ENCODE results near the gene SEMA5A. TPM values are rescaled to one million over a fixed set of nuclear protein-coding genes. Genes with fewer than 3 reads are reported as not detected.

SEMA5A gene
- polyA plus RNA-seq, 3 donors: not detected

- H3K27me3 ChIP-seq (ENCODE audit: control insufficient read depth in 2 of 2, insufficient read depth in 2 of 2, low read length in 2 of 2): no peaks in the 10 kb centered on the region
- H3K4me3 ChIP-seq (replicated peaks in 1 of 3; ENCODE audit: low read depth in 2 of 3, low read length in 3 of 3): no peak overlapping the region
- no peaks in the 10 kb centered on the region for H4K20me1 ChIP-seq (ENCODE audit: insufficient read depth, low read length)
- H3K9ac ChIP-seq (ENCODE audit: insufficient read depth, low read length, poor library complexity, severe bottlenecking): no peak overlapping the region
- intact Hi-C loops (cut with micrococcal nuclease): no loop called here
- no peaks in the 10 kb centered on the region for H3K79me2 ChIP-seq (ENCODE audit: insufficient read depth, low read length)
- H3K9me3 ChIP-seq (replicated peaks in 1 of 2; ENCODE audit: control insufficient read depth in 1 of 2, insufficient read depth in 1 of 2, low read length in 2 of 2): no peaks in the 10 kb centered on the region
- TF ChIP-seq CTCF (IDR thresholded peaks at IDR 0.05): no peak
- H3K27ac Mint-ChIP-seq: no peak overlapping the region
- DNase-seq: no peak
- H3K36me3 Mint-ChIP-seq: no peaks in the 10 kb centered on the region
- H3K27ac ChIP-seq (ENCODE audit: low read depth in 1 of 2, low read length in 2 of 2): no peak overlapping the region
- H3K27me3 Mint-ChIP-seq (ENCODE audit: low read depth in 3 of 3): peaks cover 0 to 2% (median 1%) of the 10 kb centered on the region in 3 donors
- H3K4me1 Mint-ChIP-seq: no peaks in the 10 kb centered on the region
- WGBS (ENCODE audit: insufficient coverage): 95% methylated on average over 6 of the region's 8 CpGs
- H3K9me3 Mint-ChIP-seq: peaks cover 0 to 16% (median 2%) of the 10 kb centered on the region in 7 donors
- H2AFZ ChIP-seq (ENCODE audit: insufficient read depth, low read depth, low read length, poor library complexity, severe bottlenecking): no peak overlapping the region
- no peak overlapping the region for H3K4me2 ChIP-seq (replicated peaks; ENCODE audit: extremely low read depth, low read length, poor library complexity, severe bottlenecking)
- H3K4me1 ChIP-seq (ENCODE audit: control insufficient read depth in 1 of 2, insufficient read depth in 2 of 2, low read length in 2 of 2): no peaks in the 10 kb centered on the region
- no peaks in the 10 kb centered on the region for H3K36me3 ChIP-seq (replicated peaks in 1 of 2; ENCODE audit: control insufficient read depth in 1 of 2, insufficient read depth in 2 of 2, low read length in 2 of 2)
- H3K4me3 Mint-ChIP-seq: no peak overlapping the region
Measured at GRCh38 chr5:9572246-9572645, 26.4 kb upstream of the SEMA5A start.

- TF ChIP-seq CTCF (IDR thresholded peaks at IDR 0.05): no peak
- intact Hi-C loops (cut with micrococcal nuclease): no loop called here
- 72% methylated on average over 3 of the region's 6 CpGs for WGBS (ENCODE audit: insufficient coverage)
- Mint-ChIP-seq H3K9me3 (peaks cover 0 to 18% (median 3%) of the 10 kb centered on the region in 7 donors), H3K27me3 (ENCODE audit: low read depth in 3 of 3) (peaks cover 0 to 2% (median 1%) of the 10 kb centered on the region in 3 donors), H3K4me1 (no peaks in the 10 kb centered on the region), H3K4me3 (no peak overlapping the region), H3K36me3 (no peaks in the 10 kb centered on the region), H3K27ac (no peak overlapping the region)
- Histone ChIP-seq H3K9ac (ENCODE audit: insufficient read depth, low read length, poor library complexity, severe bottlenecking) (no peak overlapping the region), H3K4me2 (replicated peaks; ENCODE audit: extremely low read depth, low read length, poor library complexity, severe bottlenecking) (no peak overlapping the region), H3K79me2 (ENCODE audit: insufficient read depth, low read length) (no peaks in the 10 kb centered on the region), H3K36me3 (replicated peaks in 1 of 2; ENCODE audit: control insufficient read depth in 1 of 2, insufficient read depth in 2 of 2, low read length in 2 of 2) (no peaks in the 10 kb centered on the region), H3K27ac (ENCODE audit: low read depth in 1 of 2, low read length in 2 of 2) (no peak overlapping the region), H3K4me3 (replicated peaks in 1 of 3; ENCODE audit: low read depth in 2 of 3, low read length in 3 of 3) (no peak overlapping the region), H3K27me3 (ENCODE audit: control insufficient read depth in 2 of 2, insufficient read depth in 2 of 2, low read length in 2 of 2) (no peaks in the 10 kb centered on the region), H4K20me1 (ENCODE audit: insufficient read depth, low read length) (no peaks in the 10 kb centered on the region), H3K4me1 (ENCODE audit: control insufficient read depth in 1 of 2, insufficient read depth in 2 of 2, low read length in 2 of 2) (no peaks in the 10 kb centered on the region), H2AFZ (ENCODE audit: insufficient read depth, low read depth, low read length, poor library complexity, severe bottlenecking) (no peak overlapping the region), H3K9me3 (replicated peaks in 1 of 2; ENCODE audit: control insufficient read depth in 1 of 2, insufficient read depth in 1 of 2, low read length in 2 of 2) (no peaks in the 10 kb centered on the region)
- no peak for DNase-seq
Measured at GRCh38 chr5:9570876-9571275, 25.0 kb upstream of the SEMA5A start.
